ENCODE data around the gene RHOBTB3. TPM values are rescaled to one million over a fixed set of nuclear protein-coding genes. Genes with fewer than 3 reads are reported as not detected.

RHOBTB3 gene
- total RNA-seq, 1 experiment from 2014 or later: 85.6 TPM

- no peak overlapping the region for H3K4me3 ChIP-seq (ENCODE audit: low read depth, low read length)
- no peak for DNase-seq
- H3K36me3 ChIP-seq (ENCODE audit: control insufficient read depth, insufficient read depth, low read length): no peaks in the 10 kb centered on the region
- no TSS peak for BruUV-seq (replicated peaks)
- Mint-ChIP-seq H3K4me3 (ENCODE audit: unreplicated experiment) (no peak overlapping the region), H3K9me3 (ENCODE audit: unreplicated experiment) (no peaks in the 10 kb centered on the region), H3K27ac (ENCODE audit: unreplicated experiment) (no peak overlapping the region), H3K36me3 (ENCODE audit: insufficient read depth, unreplicated experiment) (peaks cover 22% of the 10 kb centered on the region), H3K27me3 (ENCODE audit: insufficient read depth, unreplicated experiment) (no peaks in the 10 kb centered on the region), H3K4me1 (ENCODE audit: low read depth, unreplicated experiment) (peaks cover 30% of the 10 kb centered on the region)
- TF ChIP-seq CTCF (IDR thresholded peaks at IDR 0.05; ENCODE audit: insufficient read depth in 1 of 2, low read depth in 1 of 2, low read length in 1 of 2, severe bottlenecking in 1 of 2, unreplicated experiment in 1 of 2): no peak
- H3K27me3 ChIP-seq (replicated peaks; ENCODE audit: control insufficient read depth, insufficient read depth, low read length): no peaks in the 10 kb centered on the region
- no peaks in the 10 kb centered on the region for H3K9me3 ChIP-seq
- H3K4me1 ChIP-seq: peaks cover 21% of the 10 kb centered on the region
- intact Hi-C loops (cut with micrococcal nuclease; ENCODE audit: unreplicated experiment): loop anchor here (2.0 kb wide), 1 partner anchor 41 kb away; no protein-coding TSS in a partner anchor
- ChIA-PET CTCF (interaction anchor here (1.9 kb wide), 1 partner anchor 13 kb away, joined by 6 read pairs; no protein-coding TSS in a partner anchor), POLR2A (no interaction called here)
Measured at GRCh38 chr5:95794070-95794516, 63.0 kb downstream of the RHOBTB3 start.

GRCh38 chr5:95797301-95797700 lies 66.2 kb downstream of the RHOBTB3 start:
- Mint-ChIP-seq H3K27ac (ENCODE audit: unreplicated experiment) (no peak overlapping the region), H3K36me3 (ENCODE audit: insufficient read depth, unreplicated experiment) (peaks cover 13% of the 10 kb centered on the region), H3K27me3 (ENCODE audit: insufficient read depth, unreplicated experiment) (no peaks in the 10 kb centered on the region), H3K4me1 (ENCODE audit: low read depth, unreplicated experiment) (peaks cover 12% of the 10 kb centered on the region), H3K9me3 (ENCODE audit: unreplicated experiment) (no peaks in the 10 kb centered on the region), H3K4me3 (ENCODE audit: unreplicated experiment) (no peak overlapping the region)
- H3K4me1 ChIP-seq: peaks cover 25% of the 10 kb centered on the region
- CTCF ChIA-PET: no interaction called here
- no TSS peak for BruUV-seq (replicated peaks)
- no peaks in the 10 kb centered on the region for H3K9me3 ChIP-seq
- intact Hi-C loops (cut with micrococcal nuclease; ENCODE audit: unreplicated experiment): no loop called here
- H3K4me3 ChIP-seq (ENCODE audit: low read depth, low read length): no peak overlapping the region
- H3K27me3 ChIP-seq (replicated peaks; ENCODE audit: control insufficient read depth, insufficient read depth, low read length): no peaks in the 10 kb centered on the region
- TF ChIP-seq CTCF (IDR thresholded peaks at IDR 0.05; ENCODE audit: insufficient read depth in 1 of 2, low read depth in 1 of 2, low read length in 1 of 2, severe bottlenecking in 1 of 2, unreplicated experiment in 1 of 2): no peak
- no peaks in the 10 kb centered on the region for H3K36me3 ChIP-seq (ENCODE audit: control insufficient read depth, insufficient read depth, low read length)
- POLR2A ChIA-PET: no interaction called here
- no peak for DNase-seq

- intact Hi-C loops (cut with micrococcal nuclease; ENCODE audit: unreplicated experiment): no loop called here
- H3K9me3 Mint-ChIP-seq (ENCODE audit: unreplicated experiment): no peaks in the 10 kb centered on the region
- POLR2A ChIA-PET: no interaction called here
Measured at GRCh38 chr5:95798048-95798447, 66.9 kb downstream of the RHOBTB3 start.

More at GRCh38 chr5:95798048-95798447, 66.9 kb downstream of the RHOBTB3 start:
- TF ChIP-seq CTCF (IDR thresholded peaks at IDR 0.05; ENCODE audit: insufficient read depth in 1 of 2, low read depth in 1 of 2, low read length in 1 of 2, severe bottlenecking in 1 of 2, unreplicated experiment in 1 of 2): no peak
- Mint-ChIP-seq H3K27ac (ENCODE audit: unreplicated experiment) (no peak overlapping the region), H3K27me3 (ENCODE audit: insufficient read depth, unreplicated experiment) (no peaks in the 10 kb centered on the region), H3K4me1 (ENCODE audit: low read depth, unreplicated experiment) (peaks cover 18% of the 10 kb centered on the region), H3K36me3 (ENCODE audit: insufficient read depth, unreplicated experiment) (peaks cover 13% of the 10 kb centered on the region), H3K4me3 (ENCODE audit: unreplicated experiment) (no peak overlapping the region)
- no TSS peak for BruUV-seq (replicated peaks)
- H3K4me1 ChIP-seq: peaks cover 32% of the 10 kb centered on the region
- no peaks in the 10 kb centered on the region for H3K27me3 ChIP-seq (replicated peaks; ENCODE audit: control insufficient read depth, insufficient read depth, low read length)
- no peaks in the 10 kb centered on the region for H3K9me3 ChIP-seq
- CTCF ChIA-PET: no interaction called here
- no peak for DNase-seq
- H3K4me3 ChIP-seq (ENCODE audit: low read depth, low read length): no peak overlapping the region
- no peaks in the 10 kb centered on the region for H3K36me3 ChIP-seq (ENCODE audit: control insufficient read depth, insufficient read depth, low read length)
